Type B pancreatic cell (in vitro differentiated cells): ENCODE data around the gene ZNF385D. TPM values are rescaled to one million over a fixed set of nuclear protein-coding genes. Genes with fewer than 3 reads are reported as not detected.

Source experiments
- DNase-seq: peaks from one replicate; pipeline ENCODE4 v3.0.0; 2021; ENCODE audit warnings: mixed read lengths; ENCODE audit not compliant: unreplicated experiment; ENCODE audit errors: extremely low spot score
- H3K27ac Mint-ChIP-seq: 2 replicates; pipeline ENCODE4 v1.8.0; 2021; ENCODE audit warnings: mild to moderate bottlenecking, mixed read lengths
- H3K27me3 Mint-ChIP-seq: 2 replicates; pipeline ENCODE4 v1.8.0; 2021; ENCODE audit warnings: mixed read lengths
- H3K36me3 Mint-ChIP-seq: 2 replicates; pipeline ENCODE4 v1.8.0; 2021; ENCODE audit warnings: mixed read lengths
- H3K4me1 Mint-ChIP-seq: one replicate; pipeline ENCODE4 v1.8.0; 2021; ENCODE audit warnings: mixed read lengths; ENCODE audit not compliant: unreplicated experiment
- H3K4me3 Mint-ChIP-seq: 2 replicates; pipeline ENCODE4 v1.8.0; 2021; ENCODE audit warnings: mild to moderate bottlenecking, mixed read lengths
- H3K9me3 Mint-ChIP-seq: 2 replicates; pipeline ENCODE4 v1.8.0; 2021; ENCODE audit warnings: mixed read lengths
- CTCF ChIP-seq: fragments of 200-600 bp; sonication (generic); conservative IDR thresholded peaks from 2 replicates; pipeline ENCODE4 v1.5.0; 2021; ENCODE audit warnings: antibody characterized with exemption, mild to moderate bottlenecking
- total RNA-seq: library from RNA; stranded (reverse); gene quantifications from 2 replicates; pipeline ENCODE4 v1.2.1, GENCODE V29; 2021; ENCODE audit warnings: low replicate concordance

Gene ZNF385D
- total RNA-seq, 1 donor from 2014 or later, result 7.5 TPM

GRCh38 chr3:21377071-21377769, 373.8 kb downstream of the ZNF385D start:
- Mint-ChIP-seq H3K4me1 (no peaks in the 10 kb centered on the region), H3K36me3 (no peaks in the 10 kb centered on the region), H3K27ac (no peak overlapping the region), H3K4me3 (no peak overlapping the region), H3K9me3 (no peaks in the 10 kb centered on the region), H3K27me3 (no peaks in the 10 kb centered on the region)
- no peak for TF ChIP-seq CTCF
- DNase-seq, result no peak

GRCh38 chr3:21372316-21372715, 378.7 kb downstream of the ZNF385D start:
- H3K27me3 Mint-ChIP-seq, result no peaks in the 10 kb centered on the region
- H3K27ac Mint-ChIP-seq, result no peak overlapping the region
- H3K9me3 Mint-ChIP-seq, result no peaks in the 10 kb centered on the region
- no peak for TF ChIP-seq CTCF
- H3K36me3 Mint-ChIP-seq, result no peaks in the 10 kb centered on the region
- no peak overlapping the region for H3K4me3 Mint-ChIP-seq
- no peaks in the 10 kb centered on the region for H3K4me1 Mint-ChIP-seq
- no peak for DNase-seq
